Esophagus muscularis mucosa (tissue), 3 donors: ENCODE measurements around the gene SLC30A10.

Experiments
- CTCF ChIP-seq, 3 experiments: fragments of 200-600 bp in 2 of 3; fragments of 450-650 bp in 1 of 3; sonication (generic) in 2 of 3; IDR thresholded peaks; one replicate each; pipeline ENCODE4 v1.5.1; 2017 to 2019; ENCODE audit warnings: antibody characterized with exemption in 3 of 3, mild to moderate bottlenecking in 2 of 3, moderate library complexity in 1 of 3
- POLR2A ChIP-seq: fragments of 450-650 bp; IDR thresholded peaks from one replicate; pipeline ENCODE4 v1.6.1; 2017; ENCODE audit warnings: antibody characterized with exemption, moderate library complexity, mild to moderate bottlenecking, low read depth

DNA sequence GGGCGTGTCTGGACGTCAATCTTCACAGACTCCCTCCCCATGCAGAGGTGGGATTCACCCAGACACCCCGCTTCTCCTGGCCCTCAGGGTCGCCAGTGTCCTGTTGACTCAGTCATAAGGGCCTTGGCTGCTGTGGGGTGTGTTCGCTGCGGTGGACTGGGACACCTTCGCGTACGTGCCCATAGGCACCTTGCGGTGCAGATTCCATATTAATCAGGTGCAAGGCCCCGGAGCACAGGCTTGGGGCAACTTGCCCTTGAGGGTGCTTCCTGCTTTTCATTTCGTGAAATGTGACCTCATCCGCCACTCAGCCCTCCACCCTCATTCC, 398 bp upstream of the SLC30A10 start:
- TF ChIP-seq CTCF (IDR thresholded peaks at IDR 0.05) = no peak
- no peak for TF ChIP-seq POLR2A
